K562 (cell line): ENCODE data around the gene ARL6IP1. TPM values are rescaled to one million over a fixed set of nuclear protein-coding genes. Genes with fewer than 3 reads are reported as not detected.

ENCODE experiments used
- ARHGAP35 ChIP-seq: fragments of 450-650 bp; IDR thresholded peaks from 2 replicates; pipeline ENCODE4 v1.6.1; 2018; ENCODE audit not compliant: partially characterized antibody
- BRD4 ChIP-seq: fragments of 200-600 bp; sonication (generic); IDR thresholded peaks from 2 replicates; pipeline ENCODE4 v1.6.1; 2017; ENCODE audit warnings: inconsistent platforms
- CBFA2T2 ChIP-seq: fragments of 450-650 bp; conservative IDR thresholded peaks from 2 replicates; pipeline ENCODE4 v1.6.1; 2017; ENCODE audit warnings: mild to moderate bottlenecking
- CTBP1 ChIP-seq: fragments of 450-650 bp; IDR thresholded peaks from 2 replicates; pipeline ENCODE4 v1.6.1; 2016; ENCODE audit warnings: borderline replicate concordance
- GTF2E2 ChIP-seq: fragments of 200-800 bp; sonication (Bioruptor generic); IDR thresholded peaks from 2 replicates; pipeline ENCODE4 v1.6.1; 2016; ENCODE audit warnings: missing genetic modification characterization, missing compliant biosample characterization
- HMG20A ChIP-seq: fragments of 450-650 bp; formaldehyde crosslinking; conservative IDR thresholded peaks from 2 replicates; pipeline ENCODE4 v1.4.0; 2020; ENCODE audit warnings: mild to moderate bottlenecking, mixed read lengths
- KDM1A ChIP-seq, 2 experiments: fragments of 450-650 bp; IDR thresholded peaks; 2 replicates each; pipeline ENCODE4 v1.6.1; 2016; ENCODE audit warnings: mild to moderate bottlenecking in 2 of 2
- MTA3 ChIP-seq: fragments of 450-650 bp; formaldehyde crosslinking; IDR thresholded peaks from 2 replicates; pipeline ENCODE4 v1.6.1; 2017; ENCODE audit warnings: mild to moderate bottlenecking, borderline replicate concordance
- NR2C2 ChIP-seq, 2 experiments: fragments of 200-800 bp in 1 of 2; sonication (Bioruptor generic) in 1 of 2; sonication (generic) in 1 of 2; formaldehyde crosslinking in 1 of 2; IDR thresholded peaks; 2 replicates each; pipeline versions ENCODE4 v1.6.1 to v1.8.0; 2016 to 2022; ENCODE audit warnings: mild to moderate bottlenecking in 1 of 2, missing compliant biosample characterization in 1 of 2, missing genetic modification characterization in 1 of 2, missing genetic modification reagents in 1 of 2
- POLR2A ChIP-seq: fragments of 450-650 bp; conservative IDR thresholded peaks from 2 replicates; pipeline ENCODE4 v1.6.1; 2016
- POLR2G ChIP-seq: fragments of 200-400 bp; formaldehyde crosslinking; IDR thresholded peaks from 2 replicates; pipeline ENCODE4 v1.6.1; 2017; ENCODE audit warnings: low read depth, mild to moderate bottlenecking, antibody characterized with exemption, low read length, moderate library complexity
- TCF7L2 ChIP-seq: fragments of 150-350 bp; IDR thresholded peaks from 2 replicates; pipeline ENCODE4 v1.6.1; 2016; ENCODE audit warnings: low read depth, mild to moderate bottlenecking, low read length, moderate library complexity
- ZNF316 ChIP-seq: fragments of 450-650 bp; IDR thresholded peaks from 2 replicates; pipeline ENCODE4 v1.6.1; 2016
- ZNF644 ChIP-seq: fragments of 200-800 bp; sonication (Bioruptor generic); IDR thresholded peaks from 2 replicates; pipeline ENCODE4 v1.6.1; 2016; ENCODE audit warnings: low read depth, missing genetic modification characterization, missing compliant biosample characterization
- polyA plus RNA-seq, 8 experiments: library from polyadenylated mRNA; depleted of rRNA in 4 of 8; stranded (reverse) in 5 of 8; unstranded in 3 of 8; fragments of >200 nt; fragmentation: Nextera tagmentation in 2 of 8; fragmentation: Illumina TruSeq in 1 of 8; extraction: Ambion mirVana in 2 of 8; extraction: Trizol in 1 of 8; gene quantifications; 2 replicates each; pipeline versions ENCODE4 v1.2.1 to v1.2.3, GENCODE V29; 2011 to 2014; ENCODE audit warnings: inconsistent platforms in 1 of 8, missing spikeins in 1 of 8
- total RNA-seq, 7 experiments: library from RNA; depleted of rRNA in 6 of 7; stranded (reverse); fragments of >200 nt in 6 of 7; fragmentation: Illumina TruSeq in 2 of 7; extraction: Trizol in 2 of 7; gene quantifications; 2 replicates each; pipeline versions ENCODE4 v1.2.1 to v1.2.3, GENCODE V29; 2011 to 2021; ENCODE audit warnings: low replicate concordance in 1 of 7
- TF ChIP-seq, protein P1 (sequence below), 2 experiments: fragments of 450-650 bp; conservative IDR thresholded peaks; 2 replicates each; pipeline ENCODE4 v1.6.1; 2017; ENCODE audit warnings: mild to moderate bottlenecking in 2 of 2, moderate library complexity in 2 of 2
- TF ChIP-seq, protein P2 (sequence below): sonication (generic); formaldehyde crosslinking; IDR thresholded peaks from 2 replicates; pipeline ENCODE4 v1.8.1; 2023; ENCODE audit warnings: mild to moderate bottlenecking, missing genetic modification reagents
- TF ChIP-seq, protein P3 (sequence below): fragments of 450-650 bp; formaldehyde crosslinking; IDR thresholded peaks from 2 replicates; pipeline ENCODE4 v1.4.0; 2020; ENCODE audit warnings: mild to moderate bottlenecking, moderate library complexity
- TF ChIP-seq, protein P4 (sequence below): IDR thresholded peaks from 2 replicates; pipeline ENCODE4 v1.6.1; 2011; ENCODE audit not compliant: insufficient read length; ENCODE audit errors: extremely low read depth
- TF ChIP-seq, protein P5 (sequence below): fragments of 450-650 bp; IDR thresholded peaks from 2 replicates; pipeline ENCODE4 v1.7.1; 2018; ENCODE audit warnings: mild to moderate bottlenecking, low read depth; ENCODE audit not compliant: partially characterized antibody

Gene ARL6IP1
- total and polyA plus RNA-seq, 9 of the 15 experiments (the other 6 are each of a cell fraction or from before 2014, with no cell fraction given) = 102 to 391 (median 162) TPM

DNA sequence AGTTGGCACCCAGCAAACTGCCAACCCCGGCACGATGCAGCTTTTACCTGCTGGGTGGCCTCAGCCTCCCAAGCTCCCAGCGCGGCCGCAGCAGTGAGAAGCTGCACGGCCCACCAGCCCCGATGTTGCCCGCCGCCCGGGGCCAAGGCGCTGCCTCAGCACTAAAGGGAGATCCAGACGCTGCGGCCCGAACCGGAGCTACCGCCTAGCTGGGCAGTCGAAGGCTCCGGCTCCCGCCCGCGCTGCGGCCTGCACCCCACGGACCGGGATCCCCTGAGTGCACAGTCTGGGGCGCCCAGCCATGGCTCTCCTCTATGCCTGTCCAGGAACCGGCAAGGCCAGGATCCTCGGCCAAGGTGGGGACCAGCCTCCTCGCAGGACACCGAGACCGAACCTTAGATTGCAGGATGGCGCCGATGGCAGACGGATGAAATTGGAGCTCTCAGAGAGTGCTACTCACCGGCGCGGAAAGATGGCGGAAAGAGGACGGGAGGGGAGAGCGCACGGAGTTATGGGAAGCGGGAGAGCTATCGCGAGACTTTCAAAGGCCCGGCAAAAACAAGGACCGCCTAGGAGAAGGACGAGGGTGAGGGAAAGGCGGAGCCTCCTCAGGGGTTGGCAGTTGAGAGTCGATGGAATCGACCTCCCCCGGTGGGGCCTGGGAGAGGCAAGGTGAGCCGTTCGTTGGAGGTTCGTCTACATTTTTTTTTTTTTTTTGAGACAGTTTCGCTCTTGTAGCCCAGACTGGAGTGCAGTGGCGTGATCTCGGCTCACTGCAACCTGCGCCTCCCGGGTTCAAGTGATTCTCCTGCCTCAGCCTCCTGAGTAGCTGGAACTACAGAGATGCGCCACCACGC, 11.3 kb downstream of the ARL6IP1 start, which contains the start of gene RPS15A (continued):
- TF ChIP-seq, protein P1, sequence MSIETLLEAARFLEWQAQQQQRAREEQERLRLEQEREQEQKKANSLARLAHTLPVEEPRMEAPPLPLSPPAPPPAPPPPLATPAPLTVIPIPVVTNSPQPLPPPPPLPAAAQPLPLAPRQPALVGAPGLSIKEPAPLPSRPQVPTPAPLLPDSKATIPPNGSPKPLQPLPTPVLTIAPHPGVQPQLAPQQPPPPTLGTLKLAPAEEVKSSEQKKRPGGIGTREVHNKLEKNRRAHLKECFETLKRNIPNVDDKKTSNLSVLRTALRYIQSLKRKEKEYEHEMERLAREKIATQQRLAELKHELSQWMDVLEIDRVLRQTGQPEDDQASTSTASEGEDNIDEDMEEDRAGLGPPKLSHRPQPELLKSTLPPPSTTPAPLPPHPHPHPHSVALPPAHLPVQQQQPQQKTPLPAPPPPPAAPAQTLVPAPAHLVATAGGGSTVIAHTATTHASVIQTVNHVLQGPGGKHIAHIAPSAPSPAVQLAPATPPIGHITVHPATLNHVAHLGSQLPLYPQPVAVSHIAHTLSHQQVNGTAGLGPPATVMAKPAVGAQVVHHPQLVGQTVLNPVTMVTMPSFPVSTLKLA (conservative IDR thresholded peaks at IDR 0.05) = peak; percentile 58 to 67; a peak in 3 of 4 replicates
- TF ChIP-seq, protein P2, sequence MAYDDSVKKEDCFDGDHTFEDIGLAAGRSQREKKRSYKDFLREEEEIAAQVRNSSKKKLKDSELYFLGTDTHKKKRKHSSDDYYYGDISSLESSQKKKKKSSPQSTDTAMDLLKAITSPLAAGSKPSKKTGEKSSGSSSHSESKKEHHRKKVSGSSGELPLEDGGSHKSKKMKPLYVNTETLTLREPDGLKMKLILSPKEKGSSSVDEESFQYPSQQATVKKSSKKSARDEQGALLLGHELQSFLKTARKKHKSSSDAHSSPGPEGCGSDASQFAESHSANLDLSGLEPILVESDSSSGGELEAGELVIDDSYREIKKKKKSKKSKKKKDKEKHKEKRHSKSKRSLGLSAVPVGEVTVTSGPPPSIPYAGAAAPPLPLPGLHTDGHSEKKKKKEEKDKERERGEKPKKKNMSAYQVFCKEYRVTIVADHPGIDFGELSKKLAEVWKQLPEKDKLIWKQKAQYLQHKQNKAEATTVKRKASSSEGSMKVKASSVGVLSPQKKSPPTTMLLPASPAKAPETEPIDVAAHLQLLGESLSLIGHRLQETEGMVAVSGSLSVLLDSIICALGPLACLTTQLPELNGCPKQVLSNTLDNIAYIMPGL (CRISPR knock-in tag) = peak; percentile 94; the same call in 1 of the 2 replicates
- TF ChIP-seq CTBP1 (peak; percentile 45; the same call in 1 of the 2 replicates), GTF2E2 (tag) (peak; percentile 94), POLR2A (peak; percentile 99), ARHGAP35 (peak; percentile 92), KDM1A (IDR thresholded peaks at IDR 0.05) (no peak), POLR2G (peak; percentile 99), ZNF316 (peak; percentile 47), CBFA2T2 (no peak), ZNF644 (tag) (no peak), NR2C2 (CRISPR knock-in tag; IDR thresholded peaks at IDR 0.05) (peak; percentile 18; the same call in 1 of the 2 replicates), NR2C2 (tag; IDR thresholded peaks at IDR 0.05) (peak; percentile 53; the same call in 1 of the 2 replicates), BRD4 (peak; percentile 98), TCF7L2 (peak; percentile 22; the same call in 1 of the 2 replicates), HMG20A (no peak), MTA3 (peak; percentile 89)
- TF ChIP-seq, protein P3, sequence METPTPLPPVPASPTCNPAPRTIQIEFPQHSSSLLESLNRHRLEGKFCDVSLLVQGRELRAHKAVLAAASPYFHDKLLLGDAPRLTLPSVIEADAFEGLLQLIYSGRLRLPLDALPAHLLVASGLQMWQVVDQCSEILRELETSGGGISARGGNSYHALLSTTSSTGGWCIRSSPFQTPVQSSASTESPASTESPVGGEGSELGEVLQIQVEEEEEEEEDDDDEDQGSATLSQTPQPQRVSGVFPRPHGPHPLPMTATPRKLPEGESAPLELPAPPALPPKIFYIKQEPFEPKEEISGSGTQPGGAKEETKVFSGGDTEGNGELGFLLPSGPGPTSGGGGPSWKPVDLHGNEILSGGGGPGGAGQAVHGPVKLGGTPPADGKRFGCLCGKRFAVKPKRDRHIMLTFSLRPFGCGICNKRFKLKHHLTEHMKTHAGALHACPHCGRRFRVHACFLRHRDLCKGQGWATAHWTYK (CRISPR knock-in tag) = peak; percentile 81
- TF ChIP-seq, protein P4, sequence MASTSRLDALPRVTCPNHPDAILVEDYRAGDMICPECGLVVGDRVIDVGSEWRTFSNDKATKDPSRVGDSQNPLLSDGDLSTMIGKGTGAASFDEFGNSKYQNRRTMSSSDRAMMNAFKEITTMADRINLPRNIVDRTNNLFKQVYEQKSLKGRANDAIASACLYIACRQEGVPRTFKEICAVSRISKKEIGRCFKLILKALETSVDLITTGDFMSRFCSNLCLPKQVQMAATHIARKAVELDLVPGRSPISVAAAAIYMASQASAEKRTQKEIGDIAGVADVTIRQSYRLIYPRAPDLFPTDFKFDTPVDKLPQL = peak; percentile 83
- TF ChIP-seq, protein P5, sequence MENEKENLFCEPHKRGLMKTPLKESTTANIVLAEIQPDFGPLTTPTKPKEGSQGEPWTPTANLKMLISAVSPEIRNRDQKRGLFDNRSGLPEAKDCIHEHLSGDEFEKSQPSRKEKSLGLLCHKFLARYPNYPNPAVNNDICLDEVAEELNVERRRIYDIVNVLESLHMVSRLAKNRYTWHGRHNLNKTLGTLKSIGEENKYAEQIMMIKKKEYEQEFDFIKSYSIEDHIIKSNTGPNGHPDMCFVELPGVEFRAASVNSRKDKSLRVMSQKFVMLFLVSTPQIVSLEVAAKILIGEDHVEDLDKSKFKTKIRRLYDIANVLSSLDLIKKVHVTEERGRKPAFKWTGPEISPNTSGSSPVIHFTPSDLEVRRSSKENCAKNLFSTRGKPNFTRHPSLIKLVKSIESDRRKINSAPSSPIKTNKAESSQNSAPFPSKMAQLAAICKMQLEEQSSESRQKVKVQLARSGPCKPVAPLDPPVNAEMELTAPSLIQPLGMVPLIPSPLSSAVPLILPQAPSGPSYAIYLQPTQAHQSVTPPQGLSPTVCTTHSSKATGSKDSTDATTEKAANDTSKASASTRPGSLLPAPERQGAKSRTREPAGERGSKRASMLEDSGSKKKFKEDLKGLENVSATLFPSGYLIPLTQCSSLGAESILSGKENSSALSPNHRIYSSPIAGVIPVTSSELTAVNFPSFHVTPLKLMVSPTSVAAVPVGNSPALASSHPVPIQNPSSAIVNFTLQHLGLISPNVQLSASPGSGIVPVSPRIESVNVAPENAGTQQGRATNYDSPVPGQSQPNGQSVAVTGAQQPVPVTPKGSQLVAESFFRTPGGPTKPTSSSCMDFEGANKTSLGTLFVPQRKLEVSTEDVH = peak; percentile 52
